Lower lobe of right lung (tissue), 2 donors: Measurements from ENCODE around the gene COQ10B. TPM values are rescaled to one million over a fixed set of nuclear protein-coding genes. Genes with fewer than 3 reads are reported as not detected.
"Not testable (repeated sequence)": the region's sequence is repeated elsewhere in the genome, so short reads cannot be mapped to it uniquely, and the experiment has no call there.

Experiments used
- ATAC-seq, 2 donors: fragments of 200-7000 bp; cut with Tn5 transposase; one replicate each; pipeline ENCODE4 v1.9.1; 2020 to 2022; ENCODE audit warnings: mild to moderate bottlenecking in 2 of 2, moderate library complexity in 2 of 2
- DNase-seq: peaks from one replicate; pipeline ENCODE4 v3.0.0-alpha.2; 2020
- H3K27ac ChIP-seq: fragments of 200-600 bp; one replicate; pipeline ENCODE4 v1.8.0; 2022
- H3K27me3 ChIP-seq: fragments of 200-600 bp; one replicate; pipeline ENCODE4 v1.8.0; 2022; ENCODE audit warnings: low read depth
- H3K36me3 ChIP-seq: fragments of 200-600 bp; one replicate; pipeline ENCODE4 v1.8.0; 2022; ENCODE audit warnings: mild to moderate bottlenecking
- H3K4me1 ChIP-seq: fragments of 200-600 bp; one replicate; pipeline ENCODE4 v1.8.0; 2022
- H3K4me3 ChIP-seq: fragments of 200-600 bp; one replicate; pipeline ENCODE4 v1.8.0; 2022; ENCODE audit warnings: mild to moderate bottlenecking
- H3K9me3 ChIP-seq: fragments of 200-600 bp; one replicate; pipeline ENCODE4 v1.8.0; 2022
- intact Hi-C: fragments of 100-400 bp; cut with DNase I; formaldehyde crosslinking; loops from one replicate; pipeline ENCODE4 v1.11.0; 2022
- total RNA-seq: library from RNA; stranded (reverse); fragmentation: NEBNext Ultra II Directional; extraction: Animal tissue kit (Norgen Biotek cat#: 25700); gene quantifications from one replicate; pipeline ENCODE4 v1.2.1, GENCODE V29; 2021
- TF ChIP-seq, protein P1 (sequence below): fragments of 200-600 bp; IDR thresholded peaks from one replicate; pipeline ENCODE4 v1.8.0; 2022; ENCODE audit warnings: antibody characterized with exemption, mild to moderate bottlenecking
- donor health status: DM: no; HTN: yes; CAD: no; lungs with severe emphysema.

COQ10B gene
- total RNA-seq, 1 donor from 2014 or later, result 24.3 TPM

DNA sequence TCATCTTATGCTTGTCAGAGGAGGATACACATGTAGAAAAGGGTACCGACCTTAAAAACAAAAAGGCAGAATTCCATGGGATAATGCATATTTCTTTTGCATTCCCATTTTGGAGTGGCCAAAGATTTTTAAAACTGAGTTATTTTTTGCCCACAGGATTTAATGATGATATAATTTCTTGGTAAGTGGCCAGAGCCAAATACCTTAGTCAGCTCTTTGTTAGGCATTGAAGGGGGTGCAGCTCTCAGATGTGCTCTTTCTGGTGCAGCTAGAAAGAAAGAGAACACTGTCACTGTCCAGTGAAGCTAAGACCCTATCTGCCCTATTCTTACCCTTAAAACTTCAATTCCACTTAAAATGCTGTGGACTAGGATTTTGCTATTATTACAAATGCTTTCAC is 10.8 kb downstream of the COQ10B start:
- DNase-seq, result no peak
- H3K4me1 ChIP-seq, result peaks cover 6% of the 10 kb centered on the region
- peaks cover 94% of the 10 kb centered on the region for H3K36me3 ChIP-seq
- no peak overlapping the region for H3K27ac ChIP-seq
- no peaks in the 10 kb centered on the region for H3K27me3 ChIP-seq
- intact Hi-C loops, result no loop called here
- H3K9me3 ChIP-seq, result no peaks in the 10 kb centered on the region
- ATAC-seq, result no peak
- TF ChIP-seq, protein P1, sequence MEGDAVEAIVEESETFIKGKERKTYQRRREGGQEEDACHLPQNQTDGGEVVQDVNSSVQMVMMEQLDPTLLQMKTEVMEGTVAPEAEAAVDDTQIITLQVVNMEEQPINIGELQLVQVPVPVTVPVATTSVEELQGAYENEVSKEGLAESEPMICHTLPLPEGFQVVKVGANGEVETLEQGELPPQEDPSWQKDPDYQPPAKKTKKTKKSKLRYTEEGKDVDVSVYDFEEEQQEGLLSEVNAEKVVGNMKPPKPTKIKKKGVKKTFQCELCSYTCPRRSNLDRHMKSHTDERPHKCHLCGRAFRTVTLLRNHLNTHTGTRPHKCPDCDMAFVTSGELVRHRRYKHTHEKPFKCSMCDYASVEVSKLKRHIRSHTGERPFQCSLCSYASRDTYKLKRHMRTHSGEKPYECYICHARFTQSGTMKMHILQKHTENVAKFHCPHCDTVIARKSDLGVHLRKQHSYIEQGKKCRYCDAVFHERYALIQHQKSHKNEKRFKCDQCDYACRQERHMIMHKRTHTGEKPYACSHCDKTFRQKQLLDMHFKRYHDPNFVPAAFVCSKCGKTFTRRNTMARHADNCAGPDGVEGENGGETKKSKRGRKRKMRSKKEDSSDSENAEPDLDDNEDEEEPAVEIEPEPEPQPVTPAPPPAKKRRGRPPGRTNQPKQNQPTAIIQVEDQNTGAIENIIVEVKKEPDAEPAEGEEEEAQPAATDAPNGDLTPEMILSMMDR, result no peak
- no peak overlapping the region for H3K4me3 ChIP-seq

DNA sequence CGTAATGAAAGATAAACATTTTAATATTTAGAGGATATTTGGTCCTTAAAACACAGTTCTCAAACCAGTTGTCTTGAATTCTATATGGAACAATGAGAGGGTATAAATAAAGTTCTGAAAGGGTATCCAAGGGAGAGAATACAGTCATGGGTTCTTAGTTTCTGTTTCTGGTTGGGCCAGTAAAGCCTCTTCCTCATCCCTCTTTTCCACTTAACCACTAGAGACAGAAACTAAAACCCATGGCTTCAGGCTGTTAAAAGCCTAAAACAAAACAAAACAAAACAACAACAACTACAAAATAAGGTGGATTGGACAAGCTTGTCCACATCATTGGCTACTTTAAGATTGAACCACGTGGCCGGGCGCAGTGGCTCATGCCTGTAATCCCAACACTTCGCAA is 18.8 kb downstream of the COQ10B start:
- peaks cover 99% of the 10 kb centered on the region for H3K36me3 ChIP-seq
- no peaks in the 10 kb centered on the region for H3K27me3 ChIP-seq
- H3K4me1 ChIP-seq, result no peaks in the 10 kb centered on the region
- intact Hi-C loops, result no loop called here
- H3K9me3 ChIP-seq, result no peaks in the 10 kb centered on the region
- ATAC-seq (no peak), DNase-seq (no peak)
- H3K27ac ChIP-seq, result no peak overlapping the region
- H3K4me3 ChIP-seq, result no peak overlapping the region
- TF ChIP-seq, protein P1, result no peak

DNA sequence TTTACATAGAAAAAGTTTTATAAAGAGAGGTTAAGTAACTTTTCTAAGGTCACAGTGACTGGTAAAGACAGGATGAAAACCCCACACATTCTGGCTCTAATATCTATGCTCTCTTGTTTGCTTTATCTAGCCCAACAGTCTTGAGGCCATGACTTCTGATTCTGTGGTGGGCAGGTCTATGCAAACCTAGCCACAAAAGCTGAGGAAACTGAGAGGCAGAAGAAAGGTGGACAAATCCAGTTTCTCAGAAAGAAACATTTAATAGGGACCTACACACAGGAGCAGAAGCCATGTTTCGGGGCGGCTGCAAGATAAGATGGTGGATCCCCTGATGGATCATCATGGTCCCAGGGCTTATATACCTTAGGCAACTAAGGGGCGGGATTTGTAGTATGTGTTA is 24.4 kb downstream of the COQ10B start:
- Histone ChIP-seq H3K9me3 (no peaks in the 10 kb centered on the region), H3K4me1 (peaks cover 8% of the 10 kb centered on the region), H3K27ac (no peak overlapping the region), H3K36me3 (peaks cover 63% of the 10 kb centered on the region), H3K27me3 (no peaks in the 10 kb centered on the region), H3K4me3 (no peak overlapping the region)
- ATAC-seq, result no peak
- TF ChIP-seq, protein P1, result no peak
- intact Hi-C loops, result no loop called here
- DNase-seq, result no peak

DNA sequence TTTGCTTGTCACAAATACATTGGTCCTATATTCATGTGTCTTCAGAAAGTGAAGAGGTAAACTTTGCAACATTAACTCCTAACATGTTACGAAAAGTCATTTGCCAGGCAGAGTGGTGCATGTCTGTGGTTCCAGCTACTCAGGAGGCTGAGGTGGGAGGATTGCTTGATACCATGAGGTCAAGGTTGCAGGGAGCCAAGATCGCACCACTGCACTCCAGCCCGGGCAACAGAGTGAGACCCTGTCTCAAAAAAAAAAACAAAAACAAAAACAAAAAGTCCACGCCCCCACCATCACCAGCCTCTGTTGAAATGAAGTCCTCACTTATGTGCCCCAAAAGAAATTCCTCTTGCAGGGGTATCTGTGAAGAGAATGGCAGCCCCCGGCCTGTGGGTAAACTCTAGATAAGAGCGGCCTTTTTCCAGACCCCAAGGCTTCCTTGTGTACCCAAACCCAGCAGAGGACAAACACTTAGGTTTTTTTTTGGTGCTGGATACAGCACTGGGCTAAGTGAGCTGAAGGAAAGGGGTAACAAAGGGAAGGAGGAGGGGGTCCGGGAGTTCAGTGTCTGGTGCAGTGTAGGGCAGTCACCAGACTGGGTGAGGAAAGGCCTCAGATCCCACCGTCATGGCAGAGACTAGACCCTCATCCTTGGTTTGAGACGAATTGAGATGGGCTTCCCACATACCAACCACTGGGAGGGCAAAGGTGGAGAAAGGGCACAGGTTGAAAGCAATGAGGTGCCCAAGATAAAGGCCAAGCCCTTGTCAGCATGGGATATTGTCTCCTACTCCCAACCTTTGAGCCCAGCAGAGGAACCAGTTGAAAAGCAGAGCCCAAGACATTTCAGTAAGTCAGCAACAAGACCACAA is 27.0 kb downstream of the COQ10B start:
- ATAC-seq, result peak; percentile 8 to 22

DNA sequence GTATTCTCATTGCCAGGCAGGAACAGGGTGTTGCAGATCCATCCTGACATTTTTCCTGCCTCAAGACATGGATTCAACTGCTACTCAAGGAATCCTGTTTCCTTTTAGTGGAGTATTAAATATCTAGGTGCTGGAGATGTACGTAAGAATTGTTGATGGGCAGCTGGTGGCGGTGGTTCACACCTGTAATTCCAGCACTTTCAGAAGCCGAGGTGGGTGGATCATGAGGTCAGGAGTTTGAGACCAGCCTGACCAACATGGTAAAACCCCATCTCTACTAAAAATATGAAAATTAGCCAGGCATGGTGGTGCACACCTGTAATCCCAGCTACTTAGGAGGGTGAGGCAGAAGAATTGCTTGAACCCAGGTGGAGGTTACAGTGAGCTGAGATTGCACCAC is 30.9 kb downstream of the COQ10B start:
- H3K27me3 ChIP-seq, H3K4me3 ChIP-seq, intact Hi-C loops, H3K4me1 ChIP-seq, DNase-seq, H3K27ac ChIP-seq, ATAC-seq: not testable (repeated sequence)
- Histone ChIP-seq H3K36me3 (peaks cover 51% of the 10 kb centered on the region), H3K9me3 (peaks cover 11% of the 10 kb centered on the region)

More for the DNA sequence above, 27.0 kb downstream of the COQ10B start:
- Histone ChIP-seq H3K4me3 (no peak overlapping the region), H3K27ac (no peak overlapping the region), H3K27me3 (no peaks in the 10 kb centered on the region), H3K4me1 (peaks cover 8% of the 10 kb centered on the region), H3K9me3 (peaks cover 11% of the 10 kb centered on the region), H3K36me3 (peaks cover 49% of the 10 kb centered on the region)
- no peak for DNase-seq
- TF ChIP-seq, protein P1, result no peak
- intact Hi-C loops, result no loop called here

DNA sequence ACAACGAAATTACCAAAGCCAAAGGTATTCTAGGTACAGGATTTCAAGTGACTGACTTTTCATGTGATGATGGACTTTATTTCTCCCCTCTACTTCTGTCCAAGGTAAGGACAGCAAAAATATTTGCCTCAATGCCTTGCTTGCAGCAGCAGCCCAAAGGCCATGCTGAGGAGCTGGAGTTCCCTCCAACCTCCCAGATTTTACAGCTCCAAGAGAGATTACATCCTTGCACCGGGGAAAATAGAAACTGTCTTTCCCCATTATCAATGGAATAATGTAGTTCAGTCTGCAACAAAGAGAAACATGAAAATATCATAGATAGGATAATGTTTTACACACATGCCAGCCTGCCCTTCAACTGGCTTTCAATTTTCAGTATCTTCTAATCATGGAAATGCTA is 32.8 kb downstream of the COQ10B start:
- Histone ChIP-seq H3K27me3 (no peaks in the 10 kb centered on the region), H3K9me3 (peaks cover 11% of the 10 kb centered on the region), H3K4me3 (no peak overlapping the region), H3K36me3 (peaks cover 67% of the 10 kb centered on the region), H3K27ac (no peak overlapping the region), H3K4me1 (no peaks in the 10 kb centered on the region)
- no peak for DNase-seq
- intact Hi-C loops, result no loop called here
- no peak for ATAC-seq
- TF ChIP-seq, protein P1, result no peak
